Upper lobe of left lung (tissue), 6 donors: ENCODE results near the gene TTC39C. TPM values are rescaled to one million over a fixed set of nuclear protein-coding genes. Genes with fewer than 3 reads are reported as not detected.

Experiments used
- ATAC-seq, 2 donors: fragments of 200-7000 bp; cut with Tn5 transposase; one replicate each; pipeline ENCODE4 v1.9.1; 2022; ENCODE audit warnings: mild to moderate bottlenecking in 2 of 2, moderate library complexity in 2 of 2; ENCODE audit not compliant: low FRiP score in 2 of 2
- DNase-seq, 2 donors: peaks; one replicate each; pipeline ENCODE4 v3.0.0-alpha.2; 2019 to 2020
- H3K27ac ChIP-seq, 4 donors: fragments of 200-600 bp; sonication (generic); one replicate each; pipeline ENCODE4 v1.5.1; 2016 to 2019
- H3K27me3 ChIP-seq, 4 donors: fragments of 200-600 bp; sonication (generic); one replicate each; pipeline ENCODE4 v1.5.1; 2017 to 2019
- H3K36me3 ChIP-seq, 4 donors: fragments of 200-600 bp; sonication (generic); one replicate each; pipeline ENCODE4 v1.5.1; 2016 to 2019
- H3K4me1 ChIP-seq, 4 donors: fragments of 200-600 bp; sonication (generic); one replicate each; pipeline ENCODE4 v1.5.1; 2018 to 2019
- H3K4me3 ChIP-seq, 4 donors: fragments of 200-600 bp; sonication (generic); one replicate each; pipeline ENCODE4 v1.5.1; 2017 to 2019; ENCODE audit warnings: mild to moderate bottlenecking in 2 of 4, moderate library complexity in 1 of 4
- H3K9me3 ChIP-seq, 4 donors: fragments of 200-600 bp; sonication (generic); one replicate each; pipeline ENCODE4 v1.5.1; 2018 to 2019
- CTCF ChIP-seq, 6 experiments: fragments of 450-650 bp in 4 of 6; fragments of 200-600 bp in 2 of 6; sonication (generic) in 2 of 6; IDR thresholded peaks; one replicate each; pipeline ENCODE4 v1.5.1; 2016 to 2019; ENCODE audit warnings: antibody characterized with exemption in 6 of 6
- EP300 ChIP-seq, 4 donors: sonication (generic); formaldehyde crosslinking; IDR thresholded peaks; one replicate each; pipeline ENCODE4 v1.5.1; 2017; ENCODE audit warnings: antibody characterized with exemption in 4 of 4, control low read depth in 2 of 4
- POLR2A ChIP-seq, 4 donors: fragments of 450-650 bp; IDR thresholded peaks; one replicate each; pipeline ENCODE4 v1.5.1; 2016 to 2017; ENCODE audit warnings: antibody characterized with exemption in 4 of 4, mild to moderate bottlenecking in 2 of 4
- POLR2AphosphoS5 ChIP-seq, 2 donors: sonication (generic); formaldehyde crosslinking; IDR thresholded peaks; one replicate each; pipeline ENCODE4 v1.5.1; 2017; ENCODE audit warnings: antibody characterized with exemption in 2 of 2
- WGBS, 2 donors: methylation state at CpG; one replicate each; pipeline ENCODE4 v1.1.5; 2017 to 2018; 5-methylcytosine and 5-hydroxymethylcytosine counted together
- total RNA-seq, 6 donors: library from RNA; depleted of rRNA in 4 of 6; stranded (reverse); fragments of >200 nt in 4 of 6; gene quantifications; one replicate each; pipeline versions ENCODE4 v1.1.0 to v1.2.1, GENCODE V29; 2016 to 2021
- donor health status: DM: no; HTN: no; CAD: no; lungs with moderate emphysema.
- donor health status: DM: no; HTN: yes; CAD: no; lungs with severe emphysema.

TTC39C gene
- total RNA-seq, 6 donors from 2014 or later, result 12.8 to 31.5 (median 19.5) TPM

- H3K36me3 ChIP-seq, result no peaks in the 10 kb centered on the region
Measured at GRCh38 chr18:24018299-24018886, 3.8 kb downstream of the TTC39C start.

GRCh38 chr18:24019641-24020331, 5.2 kb downstream of the TTC39C start:
- H3K4me1 ChIP-seq, result peaks cover 15 to 53% (median 27%) of the 10 kb centered on the region in 4 donors

More at GRCh38 chr18:24018299-24018886, 3.8 kb downstream of the TTC39C start:
- H3K9me3 ChIP-seq, result no peaks in the 10 kb centered on the region
- DNase-seq, result no peak
- H3K27ac ChIP-seq, result no peak overlapping the region
- no peak for TF ChIP-seq EP300 (IDR thresholded peaks at IDR 0.05)
- no peak for TF ChIP-seq CTCF (IDR thresholded peaks at IDR 0.05)
- no peak for TF ChIP-seq POLR2AphosphoS5 (IDR thresholded peaks at IDR 0.05)
- TF ChIP-seq POLR2A (IDR thresholded peaks at IDR 0.05), result no peak
- H3K4me3 ChIP-seq, result no peak overlapping the region
- H3K27me3 ChIP-seq, result no peaks in the 10 kb centered on the region
- 67 to 86% methylated on average over 11 of the region's 11 CpGs for WGBS, 2 donors
- peaks cover 19 to 63% (median 31%) of the 10 kb centered on the region in 4 donors for H3K4me1 ChIP-seq
- ATAC-seq, result no peak

GRCh38 chr18:24021505-24021904, 7.0 kb downstream of the TTC39C start:
- Histone ChIP-seq H3K4me3 (no peak overlapping the region), H3K4me1 (peaks cover 12 to 47% (median 19%) of the 10 kb centered on the region in 4 donors), H3K9me3 (no peaks in the 10 kb centered on the region), H3K27ac (no peak overlapping the region), H3K36me3 (no peaks in the 10 kb centered on the region), H3K27me3 (no peaks in the 10 kb centered on the region)
- DNase-seq (no peak), ATAC-seq (no peak)
- TF ChIP-seq CTCF (IDR thresholded peaks at IDR 0.05) (no peak), EP300 (IDR thresholded peaks at IDR 0.05) (no peak), POLR2A (IDR thresholded peaks at IDR 0.05) (no peak), POLR2AphosphoS5 (IDR thresholded peaks at IDR 0.05) (no peak)
- 64 to 78% methylated on average over 3 of the region's 3 CpGs for WGBS, 2 donors

More at GRCh38 chr18:24019641-24020331, 5.2 kb downstream of the TTC39C start:
- Histone ChIP-seq H3K36me3 (no peaks in the 10 kb centered on the region), H3K27ac (no peak overlapping the region), H3K4me3 (no peak overlapping the region), H3K9me3 (no peaks in the 10 kb centered on the region), H3K27me3 (no peaks in the 10 kb centered on the region)
- WGBS, 2 donors, result 53 to 65% methylated on average over 5 of the region's 5 CpGs
- TF ChIP-seq CTCF (IDR thresholded peaks at IDR 0.05) (no peak), EP300 (IDR thresholded peaks at IDR 0.05) (no peak), POLR2AphosphoS5 (IDR thresholded peaks at IDR 0.05) (no peak), POLR2A (IDR thresholded peaks at IDR 0.05) (no peak)
- ATAC-seq, result no peak
- no peak for DNase-seq

GRCh38 chr18:24022161-24022560, 7.6 kb downstream of the TTC39C start:
- TF ChIP-seq POLR2AphosphoS5 (IDR thresholded peaks at IDR 0.05) (no peak), CTCF (IDR thresholded peaks at IDR 0.05) (no peak), EP300 (IDR thresholded peaks at IDR 0.05) (no peak), POLR2A (IDR thresholded peaks at IDR 0.05) (no peak)
- H3K27me3 ChIP-seq, result no peaks in the 10 kb centered on the region
- no peak overlapping the region for H3K4me3 ChIP-seq
- WGBS, 2 donors, result 70 to 90% methylated on average over 4 of the region's 4 CpGs
- no peak overlapping the region for H3K27ac ChIP-seq
- H3K36me3 ChIP-seq, result no peaks in the 10 kb centered on the region
- peaks cover 14 to 47% (median 20%) of the 10 kb centered on the region in 4 donors for H3K4me1 ChIP-seq
- peak in 1 of 2 donors; percentile 40 for ATAC-seq
- no peaks in the 10 kb centered on the region for H3K9me3 ChIP-seq
- no peak for DNase-seq
